HepG2 (cell line): Measurements from ENCODE around the gene AFTPH. TPM values are rescaled to one million over a fixed set of nuclear protein-coding genes. Genes with fewer than 3 reads are reported as not detected.

Experiments
- ASH2L ChIP-seq: fragments of 300-600, 200-600 bp; sonication (generic); IDR thresholded peaks from 2 replicates; pipeline ENCODE4 v1.7.0; 2017; ENCODE audit warnings: low read depth, mild to moderate bottlenecking, moderate library complexity, mixed read lengths, low read length; ENCODE audit not compliant: insufficient read length
- E2F1 ChIP-seq: sonication (generic); formaldehyde crosslinking; IDR thresholded peaks from 2 replicates; pipeline ENCODE4 v1.5.0; 2020; ENCODE audit warnings: missing genetic modification reagents
- FOXM1 ChIP-seq: sonication (generic); formaldehyde crosslinking; IDR thresholded peaks from 2 replicates; pipeline ENCODE4 v1.5.0; 2020; ENCODE audit warnings: missing genetic modification reagents
- GTF3A ChIP-seq: sonication (generic); formaldehyde crosslinking; conservative IDR thresholded peaks from 2 replicates; pipeline ENCODE4 v1.4.0; 2020; ENCODE audit warnings: mild to moderate bottlenecking, missing genetic modification reagents
- HBP1 ChIP-seq: IDR thresholded peaks from 2 replicates; pipeline ENCODE4 v1.6.1; 2016; ENCODE audit warnings: low read depth, control low read depth
- HNRNPUL1 ChIP-seq: fragments of 200-400 bp; formaldehyde crosslinking; IDR thresholded peaks from 2 replicates; pipeline ENCODE4 v1.6.1; 2017; ENCODE audit warnings: low read depth, mild to moderate bottlenecking, low read length, moderate library complexity
- JUND ChIP-seq: sonication (generic); formaldehyde crosslinking; IDR thresholded peaks from 2 replicates; pipeline ENCODE4 v1.8.0; 2022; ENCODE audit warnings: mild to moderate bottlenecking, missing genetic modification reagents
- MTA1 ChIP-seq: sonication (generic); formaldehyde crosslinking; IDR thresholded peaks from 2 replicates; pipeline ENCODE4 v1.4.0; 2020; ENCODE audit warnings: missing genetic modification reagents, mild to moderate bottlenecking, borderline replicate concordance
- MXD4 ChIP-seq: IDR thresholded peaks from 2 replicates; pipeline ENCODE4 v1.6.1; 2016; ENCODE audit warnings: mild to moderate bottlenecking, missing biosample characterization, missing genetic modification reagents
- MYNN ChIP-seq: sonication (generic); formaldehyde crosslinking; IDR thresholded peaks from 2 replicates; pipeline ENCODE4 v1.4.0; 2020; ENCODE audit warnings: mild to moderate bottlenecking, low read depth, missing genetic modification reagents
- PRMT3 ChIP-seq: sonication (generic); formaldehyde crosslinking; IDR thresholded peaks from 2 replicates; pipeline ENCODE4 v1.8.1; 2022; ENCODE audit warnings: low read depth, mild to moderate bottlenecking, moderate library complexity, missing genetic modification reagents, borderline replicate concordance
- RCOR2 ChIP-seq: IDR thresholded peaks from 2 replicates; pipeline ENCODE4 v1.6.1; 2016; ENCODE audit warnings: missing biosample characterization, missing genetic modification reagents
- RXRA ChIP-seq: sonication (generic); formaldehyde crosslinking; IDR thresholded peaks from 2 replicates; pipeline ENCODE4 v1.5.1; 2020; ENCODE audit warnings: missing genetic modification reagents
- SMARCE1 ChIP-seq: fragments of 450-650 bp; IDR thresholded peaks from 2 replicates; pipeline ENCODE4 v1.6.1; 2017; ENCODE audit warnings: borderline replicate concordance
- TBL1XR1 ChIP-seq: fragments of 150-350 bp; IDR thresholded peaks from 2 replicates; pipeline ENCODE4 v1.6.1; 2014; ENCODE audit warnings: borderline replicate concordance, low read length; ENCODE audit not compliant: partially characterized antibody
- TBP ChIP-seq: sonication (generic); formaldehyde crosslinking; IDR thresholded peaks from 2 replicates; pipeline ENCODE4 v1.5.0; 2020; ENCODE audit warnings: missing genetic modification reagents
- TBX2 ChIP-seq: sonication (generic); formaldehyde crosslinking; IDR thresholded peaks from 2 replicates; pipeline ENCODE4 v1.5.0; 2020; ENCODE audit warnings: missing genetic modification reagents, mild to moderate bottlenecking, borderline replicate concordance
- TSC22D2 ChIP-seq: sonication (generic); formaldehyde crosslinking; IDR thresholded peaks from 2 replicates; pipeline ENCODE4 v1.5.1; 2020; ENCODE audit warnings: missing genetic modification reagents, mild to moderate bottlenecking, borderline replicate concordance
- YEATS4 ChIP-seq: sonication (generic); formaldehyde crosslinking; IDR thresholded peaks from 2 replicates; pipeline ENCODE4 v1.4.0; 2020; ENCODE audit warnings: missing genetic modification reagents, borderline replicate concordance
- ZBTB34 ChIP-seq: sonication (generic); formaldehyde crosslinking; IDR thresholded peaks from 2 replicates; pipeline ENCODE4 v1.8.0; 2022; ENCODE audit warnings: mild to moderate bottlenecking, missing genetic modification reagents
- ZNF235 ChIP-seq: sonication (generic); formaldehyde crosslinking; IDR thresholded peaks from 2 replicates; pipeline ENCODE4 v1.8.1; 2023; ENCODE audit warnings: mild to moderate bottlenecking, missing genetic modification reagents, borderline replicate concordance
- ZNF740 ChIP-seq: sonication (generic); formaldehyde crosslinking; IDR thresholded peaks from 2 replicates; pipeline ENCODE4 v1.4.0; 2020; ENCODE audit warnings: missing genetic modification reagents
- ZNF792 ChIP-seq: IDR thresholded peaks from 2 replicates; pipeline ENCODE4 v1.6.1; 2016
- ZSCAN25 ChIP-seq: sonication (generic); formaldehyde crosslinking; IDR thresholded peaks from 2 replicates; pipeline ENCODE4 v1.8.0; 2022; ENCODE audit warnings: mild to moderate bottlenecking, missing genetic modification reagents
- polyA plus RNA-seq, 8 experiments: library from polyadenylated mRNA; depleted of rRNA in 3 of 8; stranded (reverse) in 7 of 8; unstranded in 1 of 8; fragments of >200 nt; fragmentation: Illumina TruSeq in 4 of 8; extraction: Trizol in 4 of 8; gene quantifications; 2 replicates each; pipeline versions ENCODE4 v1.2.1 to v1.2.3, GENCODE V29; 2011 to 2016; ENCODE audit warnings: low read depth in 4 of 8, missing spikeins in 1 of 8, mixed read lengths in 1 of 8; ENCODE audit not compliant: insufficient read depth in 1 of 8
- total RNA-seq, 5 experiments: library from RNA; depleted of rRNA; stranded (reverse); fragments of >200 nt; fragmentation: Illumina TruSeq; extraction: Trizol; gene quantifications; 2 replicates each; pipeline ENCODE4 v1.2.3, GENCODE V29; 2016; ENCODE audit warnings: low read depth in 1 of 5
- TF ChIP-seq, protein P1 (sequence below): sonication (generic); formaldehyde crosslinking; conservative IDR thresholded peaks from 2 replicates; pipeline ENCODE4 v1.8.0; 2022; ENCODE audit warnings: missing genetic modification reagents

AFTPH gene
- total and polyA plus RNA-seq, 2 of the 13 experiments (the other 11 are each of a cell fraction or from before 2014, with no cell fraction given): 27.5 to 36.8 TPM

- no peak for TF ChIP-seq MTA1 (CRISPR knock-in tag)
- no peak for TF ChIP-seq TBP (CRISPR knock-in tag)
- no peak for TF ChIP-seq ZSCAN25 (CRISPR knock-in tag)
- TF ChIP-seq YEATS4 (CRISPR knock-in tag): no peak
- TF ChIP-seq MYNN (CRISPR knock-in tag): no peak
- no peak for TF ChIP-seq PRMT3 (CRISPR knock-in tag)
- no peak for TF ChIP-seq SMARCE1
- TF ChIP-seq ZNF740: no peak
- no peak for TF ChIP-seq ASH2L
- no peak; the same call in 1 of the 2 replicates for TF ChIP-seq RXRA (CRISPR knock-in tag)
- TF ChIP-seq, protein P1, sequence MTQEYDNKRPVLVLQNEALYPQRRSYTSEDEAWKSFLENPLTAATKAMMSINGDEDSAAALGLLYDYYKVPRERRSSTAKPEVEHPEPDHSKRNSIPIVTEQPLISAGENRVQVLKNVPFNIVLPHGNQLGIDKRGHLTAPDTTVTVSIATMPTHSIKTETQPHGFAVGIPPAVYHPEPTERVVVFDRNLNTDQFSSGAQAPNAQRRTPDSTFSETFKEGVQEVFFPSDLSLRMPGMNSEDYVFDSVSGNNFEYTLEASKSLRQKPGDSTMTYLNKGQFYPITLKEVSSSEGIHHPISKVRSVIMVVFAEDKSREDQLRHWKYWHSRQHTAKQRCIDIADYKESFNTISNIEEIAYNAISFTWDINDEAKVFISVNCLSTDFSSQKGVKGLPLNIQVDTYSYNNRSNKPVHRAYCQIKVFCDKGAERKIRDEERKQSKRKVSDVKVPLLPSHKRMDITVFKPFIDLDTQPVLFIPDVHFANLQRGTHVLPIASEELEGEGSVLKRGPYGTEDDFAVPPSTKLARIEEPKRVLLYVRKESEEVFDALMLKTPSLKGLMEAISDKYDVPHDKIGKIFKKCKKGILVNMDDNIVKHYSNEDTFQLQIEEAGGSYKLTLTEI: no peak
- TF ChIP-seq HBP1 (CRISPR knock-in tag): no peak
- no peak for TF ChIP-seq JUND (CRISPR knock-in tag)
- no peak for TF ChIP-seq E2F1 (CRISPR knock-in tag)
- TF ChIP-seq TBL1XR1: no peak
- peak; percentile 16; the same call in 1 of the 2 replicates for TF ChIP-seq RCOR2 (CRISPR knock-in tag)
- TF ChIP-seq ZNF792: no peak
- TF ChIP-seq HNRNPUL1: no peak
- no peak for TF ChIP-seq MXD4 (CRISPR knock-in tag)
- TF ChIP-seq FOXM1 (CRISPR knock-in tag): no peak
- 0 out of 2 replicates have a peak, but pooled peaks have one; percentile 19 for TF ChIP-seq ZBTB34
- TF ChIP-seq TBX2 (CRISPR knock-in tag): no peak
- TF ChIP-seq GTF3A: no peak
- no peak for TF ChIP-seq TSC22D2 (CRISPR knock-in tag)
- no peak for TF ChIP-seq ZNF235
Measured at GRCh38 chr2:64516651-64517510, 7.2 kb upstream of the AFTPH start (continued).
